Fibroblast of lung (primary cell): ENCODE measurements around the gene SPATS2L. TPM values are rescaled to one million over a fixed set of nuclear protein-coding genes. Genes with fewer than 3 reads are reported as not detected.

Experiments used
- DNase-seq, 2 donors: peaks; one replicate each; pipeline versions ENCODE4 v3.0.0 to v3.0.0-alpha.2; 2010; ENCODE audit warnings: low read depth in 2 of 2
- H2AFZ ChIP-seq: 2 replicates; pipeline ENCODE4 v1.5.1; 2012; ENCODE audit warnings: low read length, control low read depth, inconsistent platforms
- H3K27ac ChIP-seq: 2 replicates; pipeline ENCODE4 v1.5.1; 2011; ENCODE audit warnings: low read length, control low read depth; ENCODE audit not compliant: insufficient read depth
- H3K27me3 ChIP-seq: 2 replicates; pipeline ENCODE4 v1.5.1; 2011; ENCODE audit warnings: mild to moderate bottlenecking, low read length; ENCODE audit not compliant: control insufficient read depth, insufficient read depth
- H3K36me3 ChIP-seq: 2 replicates; pipeline ENCODE4 v1.5.1; 2011; ENCODE audit warnings: low read length; ENCODE audit not compliant: control insufficient read depth, insufficient read depth
- H3K4me1 ChIP-seq: 2 replicates; pipeline ENCODE4 v1.5.1; 2011; ENCODE audit warnings: low read length; ENCODE audit not compliant: control insufficient read depth, insufficient read depth; ENCODE audit errors: extremely low read depth
- H3K4me2 ChIP-seq: 2 replicates; pipeline ENCODE4 v1.5.1; 2011; ENCODE audit warnings: low read length, control low read depth; ENCODE audit not compliant: insufficient read depth; ENCODE audit errors: extremely low read depth
- H3K4me3 ChIP-seq, 4 experiments: fragments of 200-600 bp in 1 of 4; sonication (generic) in 1 of 4; replicated peaks in 1 of 4; 2 replicates each; pipeline ENCODE4 v1.5.1; 2011 to 2016; ENCODE audit warnings: low read length in 4 of 4, low read depth in 3 of 4, mild to moderate bottlenecking in 3 of 4, control low read depth in 2 of 4, inconsistent platforms in 1 of 4, mixed read lengths in 1 of 4; ENCODE audit not compliant: insufficient read depth in 1 of 4; ENCODE audit errors: control extremely low read depth in 1 of 4
- H3K79me2 ChIP-seq: 2 replicates; pipeline ENCODE4 v1.5.1; 2012; ENCODE audit warnings: mild to moderate bottlenecking, low read length, inconsistent platforms; ENCODE audit not compliant: control insufficient read depth, insufficient read depth
- H3K9ac ChIP-seq: 2 replicates; pipeline ENCODE4 v1.5.1; 2011; ENCODE audit warnings: mild to moderate bottlenecking, low read length, control low read depth; ENCODE audit not compliant: insufficient read depth
- H3K9me3 ChIP-seq: 2 replicates; pipeline ENCODE4 v1.5.1; 2012; ENCODE audit warnings: low read depth, low read length; ENCODE audit not compliant: control insufficient read depth, insufficient read depth
- H4K20me1 ChIP-seq: 2 replicates; pipeline ENCODE4 v1.5.1; 2011; ENCODE audit warnings: low read length; ENCODE audit not compliant: control insufficient read depth, insufficient read depth; ENCODE audit errors: extremely low read depth
- CTCF ChIP-seq, 2 donors: IDR thresholded peaks in 1 of 2; conservative IDR thresholded peaks in 1 of 2; 1 replicate in 1 of 2; 2 replicates in 1 of 2; pipeline ENCODE4 v1.5.1; 2011 to 2012; ENCODE audit warnings: low read length in 2 of 2, control low read depth in 1 of 2, inconsistent platforms in 1 of 2, low read depth in 1 of 2, mild to moderate bottlenecking in 1 of 2
- EZH2 ChIP-seq: IDR thresholded peaks from 2 replicates; pipeline ENCODE4 v1.5.1; 2012; ENCODE audit warnings: low read length, control low read depth, mild to moderate bottlenecking; ENCODE audit errors: missing control alignments
- polyA plus RNA-seq, 2 donors: library from polyadenylated mRNA; depleted of rRNA in 1 of 2; stranded (reverse) in 1 of 2; unstranded in 1 of 2; fragments of >200 nt; gene quantifications; 2 replicates each; pipeline ENCODE4 v1.2.1, GENCODE V29; 2011 to 2012; ENCODE audit warnings: missing spikeins in 1 of 2
- total RNA-seq: library from RNA; depleted of rRNA; stranded (reverse); fragments of >200 nt; gene quantifications from 2 replicates; pipeline ENCODE4 v1.2.1, GENCODE V29; 2014

Gene SPATS2L
- total and polyA plus RNA-seq, 2 donors (not counting 1 experiment from before 2014, with no cell fraction given) = 73.8 to 291 TPM

- Histone ChIP-seq H3K4me3 (no peak overlapping the region), H2AFZ (no peak overlapping the region), H3K79me2 (no peaks in the 10 kb centered on the region), H3K4me2 (no peak overlapping the region), H3K27ac (no peak overlapping the region), H3K36me3 (peaks cover 27% of the 10 kb centered on the region), H3K9me3 (no peaks in the 10 kb centered on the region), H3K27me3 (no peaks in the 10 kb centered on the region), H3K4me1 (no peaks in the 10 kb centered on the region), H3K9ac (no peak overlapping the region), H4K20me1 (no peaks in the 10 kb centered on the region)
- DNase-seq = peak in 1 of 2 donors; percentile 42
- TF ChIP-seq CTCF (conservative IDR thresholded peaks at IDR 0.05 in 1 of 2, IDR thresholded peaks at IDR 0.05 in 1 of 2; ENCODE audit: low read depth in 1 of 2, low read length in 2 of 2) (peak; percentile 37 to 42), EZH2 (no peak)
These were observed 164.9 kb downstream of the SPATS2L start for GRCh38 chr2:200471324-200471848.

GRCh38 chr2:200471928-200472645 is 165.6 kb downstream of the SPATS2L start:
- no peak overlapping the region for H3K27ac ChIP-seq
- DNase-seq = no peak
- no peaks in the 10 kb centered on the region for H3K9me3 ChIP-seq
- H3K4me2 ChIP-seq = no peak overlapping the region
- no peak for TF ChIP-seq EZH2
- TF ChIP-seq CTCF (conservative IDR thresholded peaks at IDR 0.05 in 1 of 2, IDR thresholded peaks at IDR 0.05 in 1 of 2; ENCODE audit: low read depth in 1 of 2, low read length in 2 of 2) = no peak
- H3K9ac ChIP-seq = no peak overlapping the region
- no peak overlapping the region for H3K4me3 ChIP-seq
- no peaks in the 10 kb centered on the region for H3K79me2 ChIP-seq
- no peaks in the 10 kb centered on the region for H3K27me3 ChIP-seq
- no peaks in the 10 kb centered on the region for H4K20me1 ChIP-seq
- peaks cover 29% of the 10 kb centered on the region for H3K36me3 ChIP-seq
- no peaks in the 10 kb centered on the region for H3K4me1 ChIP-seq
- H2AFZ ChIP-seq = no peak overlapping the region

- no peaks in the 10 kb centered on the region for H3K27me3 ChIP-seq
- no peak overlapping the region for H3K9ac ChIP-seq
- no peaks in the 10 kb centered on the region for H4K20me1 ChIP-seq
- no peaks in the 10 kb centered on the region for H3K9me3 ChIP-seq
- no peak for DNase-seq
- TF ChIP-seq EZH2 (no peak), CTCF (conservative IDR thresholded peaks at IDR 0.05 in 1 of 2, IDR thresholded peaks at IDR 0.05 in 1 of 2; ENCODE audit: low read depth in 1 of 2, low read length in 2 of 2) (no peak)
- no peak overlapping the region for H3K4me3 ChIP-seq
- H3K36me3 ChIP-seq = peaks cover 29% of the 10 kb centered on the region
- no peaks in the 10 kb centered on the region for H3K79me2 ChIP-seq
- H3K4me1 ChIP-seq = no peaks in the 10 kb centered on the region
- no peak overlapping the region for H3K27ac ChIP-seq
- no peak overlapping the region for H3K4me2 ChIP-seq
- H2AFZ ChIP-seq = no peak overlapping the region
These were observed 166.5 kb downstream of the SPATS2L start for GRCh38 chr2:200472853-200473464.
